Activated T-cell treated with anti-CD3 and anti-CD28 coated beads for 1 hour (primary cell): Measurements from ENCODE around the gene NUCKS1.

Source experiments
- DNase-seq: peaks from one replicate; pipeline ENCODE4 v3.0.0-alpha.2; 2020; ENCODE audit warnings: low read depth

Gene NUCKS1

GRCh38 chr1:205668951-205669340 is 81.0 kb downstream of the NUCKS1 start:
- DNase-seq, result no peak

GRCh38 chr1:205667909-205668643 is 81.9 kb downstream of the NUCKS1 start:
- no peak for DNase-seq

GRCh38 chr1:205666372-205667166 is 83.4 kb downstream of the NUCKS1 start:
- DNase-seq, result no peak

GRCh38 chr1:205665201-205666045 is 84.6 kb downstream of the NUCKS1 start:
- no peak for DNase-seq

- no peak for DNase-seq
Measured at GRCh38 chr1:205664399-205665017, 85.5 kb downstream of the NUCKS1 start.

- DNase-seq, result no peak
Measured at GRCh38 chr1:205663286-205663936, 86.6 kb downstream of the NUCKS1 start.
